NCI-H345 (cell line): ENCODE measurements around the gene VASH1.

ENCODE experiments used
- DNase-seq: peaks from one replicate; lab custom pipeline; 2025; lab: John Stamatoyannopoulos, UW

VASH1 gene

GRCh38 chr14:76742966-76743365, 18.3 kb upstream of the VASH1 start:
- DNase-seq: no peak

- no peak for DNase-seq
Measured at GRCh38 chr14:76752744-76753143, 8.5 kb upstream of the VASH1 start.

DNA sequence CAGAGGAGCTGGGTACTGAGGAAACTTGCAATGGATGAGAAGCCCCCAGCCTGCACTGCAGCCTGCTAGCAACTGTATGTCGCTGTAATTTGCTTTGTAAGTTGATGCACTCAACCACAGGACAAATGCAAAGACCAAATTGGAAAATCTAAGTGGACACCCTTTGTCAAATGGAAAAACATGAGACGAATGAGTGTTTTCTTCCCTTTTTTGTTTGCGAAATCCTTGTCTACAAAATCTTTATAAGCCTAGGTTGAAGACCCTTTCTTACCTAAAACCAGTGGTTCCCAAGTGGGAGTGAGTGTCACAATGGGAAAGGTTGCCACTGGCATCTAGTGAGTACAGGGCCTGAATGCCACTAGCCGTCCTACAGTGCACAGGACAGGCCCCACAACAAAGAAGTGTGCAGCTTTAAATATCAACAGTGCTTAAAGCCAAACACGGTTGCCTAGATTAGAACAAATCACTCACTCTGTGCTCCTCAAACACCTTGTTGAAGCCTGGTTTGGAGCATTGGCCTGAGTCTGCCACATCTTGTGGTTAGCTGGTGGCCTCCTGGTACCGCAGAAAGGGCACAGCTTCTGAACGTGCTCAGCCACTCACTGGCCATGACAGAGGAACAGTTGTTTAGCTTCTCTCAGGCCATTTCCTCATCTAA, 7.6 kb upstream of the VASH1 start:
- no peak for DNase-seq

DNA sequence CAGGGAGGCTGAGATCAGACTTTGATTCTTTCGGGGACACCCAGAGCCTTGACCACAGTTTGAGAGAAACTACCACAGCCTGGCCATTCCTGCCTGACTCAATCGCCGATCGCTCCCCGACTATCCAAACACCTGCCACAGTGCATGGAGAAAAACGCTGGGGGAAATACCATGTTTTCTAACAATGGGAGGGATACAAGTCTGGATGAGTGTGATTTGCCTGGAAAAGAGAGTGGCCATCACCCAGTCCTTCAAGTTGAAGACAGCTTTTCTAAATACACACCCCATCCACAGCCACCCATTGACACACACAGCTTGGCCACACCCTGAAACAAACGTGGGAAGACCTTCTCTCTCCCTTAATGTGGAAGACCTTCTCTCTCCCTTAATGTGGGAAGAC, 6.7 kb upstream of the VASH1 start:
- DNase-seq: no peak

DNA sequence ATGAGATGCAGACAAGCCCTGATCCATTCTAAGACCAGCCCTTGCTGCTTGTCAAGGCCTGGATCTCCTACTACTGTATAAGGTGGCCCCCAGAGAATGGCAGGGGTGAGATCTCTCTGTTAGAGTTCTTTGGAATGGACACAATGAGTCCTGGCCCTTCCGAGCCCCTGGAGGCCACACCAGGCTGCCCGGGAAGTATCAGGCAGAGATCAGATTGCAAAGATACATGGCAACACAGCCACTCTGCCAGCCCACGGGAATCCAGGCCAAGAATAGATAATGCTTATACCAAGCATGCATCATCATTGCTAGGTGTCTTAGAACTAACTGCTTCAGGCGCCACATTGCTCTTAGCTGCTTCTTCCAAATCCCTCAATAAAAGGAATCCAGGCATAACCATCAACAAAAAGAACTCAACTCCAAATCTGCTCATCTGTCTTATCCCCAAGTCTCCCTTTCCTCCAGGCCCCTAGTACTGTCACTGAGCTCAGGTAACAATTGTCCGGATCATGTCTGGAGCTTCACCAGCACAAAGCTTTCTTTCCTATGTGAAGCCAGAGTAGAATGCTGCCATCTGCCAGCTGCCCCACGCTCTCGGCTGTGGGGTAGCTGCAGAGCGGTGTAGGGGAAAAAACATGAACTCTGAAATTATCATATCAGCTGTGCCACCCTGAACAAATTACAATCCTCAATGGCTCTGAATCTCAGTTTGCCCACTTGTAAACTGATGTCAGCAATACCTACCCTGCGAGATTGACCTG, 5.5 kb upstream of the VASH1 start:
- DNase-seq: no peak

- no peak for DNase-seq
Measured at GRCh38 chr14:76756371-76756750, 4.9 kb upstream of the VASH1 start.

- DNase-seq: no peak
Measured at GRCh38 chr14:76759589-76759988, 1.7 kb upstream of the VASH1 start.

GRCh38 chr14:76760331-76761135, 735 bp upstream of the VASH1 start:
- DNase-seq: no peak

DNA sequence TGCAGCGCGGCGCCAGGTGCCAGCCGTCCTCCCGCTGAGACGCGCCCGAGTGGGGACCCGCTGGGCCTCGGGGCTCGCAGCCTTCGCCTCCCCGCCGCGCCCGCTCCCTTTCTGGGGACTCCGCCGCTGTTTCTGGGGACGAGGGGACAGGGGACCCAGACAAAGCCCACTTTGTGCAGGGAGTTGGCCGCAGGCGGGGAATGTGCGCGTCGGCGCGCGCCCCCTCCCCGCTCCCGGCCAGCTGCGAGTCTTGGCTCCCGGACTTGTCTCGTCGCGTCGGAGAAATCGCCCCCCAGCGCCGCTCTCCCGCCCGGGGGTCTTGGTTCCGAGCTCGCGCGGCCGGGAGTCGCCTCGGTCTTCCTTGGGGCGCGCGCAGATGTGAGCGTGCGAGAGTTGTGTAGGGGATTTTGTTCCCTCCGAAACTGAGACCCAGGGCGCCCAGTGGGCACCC, 717 bp downstream of the VASH1 start:
- DNase-seq: peak; percentile 48

DNA sequence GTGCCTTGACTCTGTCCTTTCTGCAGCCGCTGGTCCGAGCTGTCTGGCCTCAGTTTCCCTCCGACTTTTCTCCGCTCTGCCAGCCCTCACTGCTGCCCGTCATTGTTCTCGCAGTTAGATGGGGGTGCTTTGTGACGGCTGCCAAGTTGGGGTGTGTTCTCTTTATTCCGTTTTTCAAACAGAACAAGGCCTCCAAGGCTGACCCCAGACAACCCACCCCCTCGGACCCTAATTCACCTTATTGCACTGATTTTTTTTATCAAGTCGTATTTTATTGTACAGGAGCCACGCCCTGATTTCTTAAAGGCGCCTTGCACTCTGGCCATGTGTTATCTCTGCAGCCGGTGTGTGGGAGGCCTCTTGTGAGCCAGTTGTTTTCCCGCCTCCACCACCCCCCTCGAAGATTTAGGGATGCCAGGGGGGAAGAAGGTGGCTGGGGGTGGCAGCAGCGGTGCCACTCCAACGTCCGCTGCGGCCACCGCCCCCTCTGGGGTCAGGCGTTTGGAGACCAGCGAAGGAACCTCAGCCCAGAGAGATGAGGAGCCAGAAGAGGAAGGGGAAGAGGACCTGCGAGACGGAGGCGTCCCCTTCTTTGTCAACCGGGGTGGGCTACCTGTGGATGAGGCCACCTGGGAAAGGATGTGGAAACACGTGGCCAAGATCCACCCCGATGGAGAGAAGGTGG, 1.3 kb downstream of the VASH1 start:
- no peak for DNase-seq

- DNase-seq: no peak
Measured at GRCh38 chr14:76763096-76764041, 2.1 kb downstream of the VASH1 start.

- no peak for DNase-seq
Measured at GRCh38 chr14:76765461-76765931, 4.2 kb downstream of the VASH1 start.

- no peak for DNase-seq
Measured at GRCh38 chr14:76767681-76768656, 6.7 kb downstream of the VASH1 start.

- no peak for DNase-seq
Measured at GRCh38 chr14:76768671-76769500, 7.6 kb downstream of the VASH1 start.

GRCh38 chr14:76769636-76770292, 8.5 kb downstream of the VASH1 start:
- DNase-seq: no peak

DNA sequence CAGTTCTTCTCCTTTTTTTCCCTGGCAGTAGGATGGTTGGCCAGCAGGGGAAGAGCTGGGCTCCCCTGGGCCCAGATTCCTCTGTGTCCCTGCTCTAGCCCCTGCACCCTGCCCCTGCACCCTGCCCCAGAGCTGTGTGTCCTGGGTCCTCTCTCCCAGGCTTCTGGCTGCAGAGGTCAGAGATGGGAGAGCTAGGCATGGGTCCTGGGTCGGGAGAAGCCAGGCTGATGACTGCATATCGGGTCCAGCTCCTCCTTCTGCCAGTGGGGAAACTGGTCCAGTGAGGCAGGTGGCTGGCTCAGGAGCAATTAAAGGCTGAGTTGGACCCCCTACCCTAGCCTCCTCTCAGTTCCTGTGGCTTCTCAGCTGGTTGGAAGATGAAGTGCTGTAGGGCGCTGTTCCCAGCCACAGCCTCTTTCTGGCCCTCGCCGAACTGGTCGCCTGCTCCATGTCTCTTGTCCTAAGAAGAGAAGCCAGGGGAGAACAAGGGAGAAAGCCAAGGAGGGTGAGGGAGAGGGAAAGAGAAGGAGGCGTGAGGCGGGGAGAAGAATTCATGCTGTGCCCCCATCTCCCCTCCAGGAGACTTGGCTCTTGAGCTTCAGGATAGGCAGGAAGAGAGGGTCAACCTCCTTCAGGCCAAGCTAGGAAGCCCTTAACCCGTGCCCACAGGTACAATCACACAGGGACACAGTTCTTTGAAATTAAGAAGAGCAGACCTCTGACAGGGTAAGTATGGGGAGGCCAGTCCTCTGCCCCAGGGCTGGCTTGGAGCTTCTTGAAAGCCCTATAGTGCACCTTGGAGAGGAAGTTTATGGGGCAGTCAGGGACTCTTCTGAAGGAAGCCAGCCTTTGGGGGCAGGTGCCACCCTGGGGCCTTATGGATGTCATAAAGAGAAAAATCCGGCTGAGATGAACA, 9.5 kb downstream of the VASH1 start:
- no peak for DNase-seq

- no peak for DNase-seq
Measured at GRCh38 chr14:76771437-76771980, 10.2 kb downstream of the VASH1 start.
